NCI-H345 (cell line): ENCODE data around the gene CORO2B.

Experiments used
- DNase-seq: peaks from one replicate; lab custom pipeline; 2025; lab: John Stamatoyannopoulos, UW

Gene CORO2B

DNA sequence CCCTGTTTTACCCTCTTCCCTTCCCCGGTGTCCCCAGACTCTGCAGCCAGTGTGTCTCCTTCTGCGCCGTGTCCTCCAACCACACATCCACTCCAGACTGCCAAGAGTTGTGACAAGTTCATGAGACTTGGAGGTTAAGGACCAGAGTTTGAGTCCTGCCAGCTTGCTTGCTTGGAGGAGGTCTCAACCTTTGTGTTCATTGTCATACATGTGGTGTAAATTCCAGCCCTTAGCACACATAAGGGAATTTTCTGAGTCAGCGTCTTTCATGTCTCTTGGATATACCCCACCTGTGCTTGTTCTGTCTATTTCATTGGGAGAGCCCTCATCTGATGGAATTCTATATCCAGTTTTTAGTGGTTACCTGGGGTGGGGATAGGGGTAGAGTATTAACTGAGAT, 13.3 kb downstream of the CORO2B start:
- DNase-seq = no peak

GRCh38 chr15:68592544-68592943, 13.8 kb downstream of the CORO2B start:
- DNase-seq = no peak

- DNase-seq = no peak
These were observed 14.5 kb downstream of the CORO2B start for GRCh38 chr15:68593341-68593740.

DNA sequence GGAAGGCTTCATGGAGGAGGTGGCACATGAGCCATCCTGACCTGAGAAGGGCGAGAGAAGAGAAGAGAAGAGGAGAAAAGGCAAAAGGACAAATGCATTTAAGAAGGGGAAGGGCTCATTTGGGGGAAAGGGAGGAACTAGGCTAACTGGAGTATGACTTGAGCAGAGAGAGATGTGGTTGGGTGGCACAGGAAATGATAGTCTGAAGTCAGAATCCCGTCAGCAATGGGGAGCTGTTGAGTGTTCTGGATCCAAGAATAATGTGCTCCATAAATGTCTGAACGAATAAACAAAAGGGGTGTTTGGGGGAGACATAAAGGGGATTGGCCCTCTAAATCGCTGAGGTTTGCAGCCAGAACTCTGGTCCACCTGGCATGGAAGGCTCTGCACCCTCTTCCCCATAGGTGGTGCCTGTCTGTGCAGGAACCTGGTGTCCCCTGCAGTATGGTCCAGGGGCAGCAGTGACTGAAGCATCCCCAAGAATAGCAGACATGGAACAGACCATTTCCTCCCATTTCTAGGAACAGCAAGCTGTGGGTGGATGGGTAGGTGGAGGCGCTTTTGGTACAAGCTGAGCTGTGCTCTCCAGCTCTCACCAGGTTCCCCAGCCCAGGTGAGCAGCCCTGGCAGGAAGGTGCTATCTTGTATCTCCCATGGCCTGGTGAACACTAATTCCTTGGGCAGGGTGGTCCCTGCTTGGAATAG, 15.2 kb downstream of the CORO2B start:
- DNase-seq = no peak

GRCh38 chr15:68594533-68595259, 15.9 kb downstream of the CORO2B start:
- DNase-seq = no peak

- no peak for DNase-seq
These were observed 16.4 kb downstream of the CORO2B start for GRCh38 chr15:68595260-68595564.

GRCh38 chr15:68595761-68596160, 17.0 kb downstream of the CORO2B start:
- DNase-seq = no peak

GRCh38 chr15:68596691-68597090, 17.9 kb downstream of the CORO2B start:
- no peak for DNase-seq

- DNase-seq = no peak
These were observed 18.8 kb downstream of the CORO2B start for GRCh38 chr15:68597581-68597980.

GRCh38 chr15:68598171-68599152, 19.7 kb downstream of the CORO2B start:
- no peak for DNase-seq

DNA sequence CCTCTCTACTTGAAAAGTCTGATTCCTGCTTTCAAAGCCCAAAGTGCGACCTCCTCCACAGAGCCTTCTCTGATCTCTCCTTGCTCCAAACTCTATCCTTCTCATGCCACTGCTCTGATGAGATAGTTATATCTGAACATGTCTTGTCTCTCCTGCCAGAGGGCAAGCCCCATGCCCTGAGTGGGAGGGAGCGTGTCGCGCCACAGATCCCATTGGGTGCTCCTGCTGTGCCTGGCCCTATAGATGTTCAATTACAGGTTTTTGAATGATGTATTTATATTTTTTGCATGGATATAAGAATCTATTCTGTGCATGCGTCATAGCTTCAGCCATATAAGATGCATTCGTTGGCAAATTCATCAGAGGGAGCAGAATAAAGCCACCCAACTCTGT, 20.4 kb downstream of the CORO2B start:
- DNase-seq = no peak

GRCh38 chr15:68599560-68600071, 20.8 kb downstream of the CORO2B start:
- no peak for DNase-seq

GRCh38 chr15:68601206-68602197, 22.7 kb downstream of the CORO2B start:
- no peak for DNase-seq

DNA sequence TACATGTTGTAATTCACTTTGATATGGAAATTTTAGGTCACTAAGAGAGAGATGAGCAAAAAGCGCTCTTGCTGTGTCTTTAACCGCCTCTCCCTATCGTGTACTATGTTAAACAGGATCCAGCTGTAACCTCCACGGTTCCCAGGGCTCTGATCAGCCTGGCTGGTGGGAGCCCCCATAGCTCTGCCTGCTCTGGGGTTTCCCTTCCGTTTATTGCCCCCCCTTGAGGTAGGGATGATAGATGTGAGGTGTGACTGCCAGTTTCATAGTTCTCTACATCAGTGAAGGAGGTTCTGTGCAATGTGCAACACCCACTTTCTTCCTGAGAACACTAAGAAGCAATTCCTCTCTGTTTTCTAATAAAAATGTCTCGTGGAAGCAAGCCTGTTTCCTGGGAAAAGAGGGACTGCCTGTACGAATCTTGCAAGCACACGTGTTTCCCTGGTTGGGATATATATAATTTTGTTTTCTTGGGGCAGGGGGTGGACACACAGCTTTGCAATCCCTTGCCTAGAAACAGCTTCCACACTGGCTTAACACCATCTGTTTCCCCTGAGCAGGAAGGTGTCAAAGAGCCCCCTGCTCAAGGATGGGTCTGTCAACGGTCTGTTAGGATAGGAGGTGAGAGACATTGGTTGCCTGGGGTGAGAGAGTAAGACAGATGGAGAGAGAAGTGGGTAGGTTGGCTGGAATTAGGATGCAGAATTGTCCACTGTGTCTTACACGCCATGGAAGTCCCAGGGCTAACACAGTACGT, 23.8 kb downstream of the CORO2B start:
- DNase-seq = no peak

- no peak for DNase-seq
These were observed 24.4 kb downstream of the CORO2B start for GRCh38 chr15:68603216-68603595.

DNA sequence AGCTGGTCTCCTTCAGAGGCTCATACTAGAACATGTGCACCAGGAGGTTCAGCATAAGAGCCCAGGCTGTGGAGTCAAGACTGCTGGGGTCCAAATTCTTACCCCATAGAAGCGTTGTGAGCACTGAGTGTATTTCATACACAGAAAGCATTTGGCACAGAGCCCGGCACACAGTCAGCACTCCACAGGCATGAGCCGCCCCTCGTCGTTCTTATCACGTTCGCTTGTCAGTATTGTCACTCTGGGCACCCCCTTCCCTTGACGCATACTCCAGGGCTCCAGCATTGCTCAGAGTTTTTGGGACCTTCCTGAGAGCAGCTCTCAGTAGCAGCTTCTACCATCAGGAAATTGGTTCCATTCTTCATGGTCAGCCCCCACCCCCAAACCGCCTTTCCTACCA, 25.2 kb downstream of the CORO2B start:
- no peak for DNase-seq

- peak; percentile 17 for DNase-seq
These were observed 26.2 kb downstream of the CORO2B start for GRCh38 chr15:68604840-68605478.

- no peak for DNase-seq
These were observed 27.6 kb downstream of the CORO2B start for GRCh38 chr15:68606375-68606774.

- no peak for DNase-seq
These were observed 29.5 kb downstream of the CORO2B start for GRCh38 chr15:68608206-68608843.

GRCh38 chr15:68608844-68609232, 30.0 kb downstream of the CORO2B start:
- DNase-seq = no peak
